ENCODE measurements around the gene EDA.

EDA gene

GRCh38 chrX:70079297-70079696, 463.4 kb downstream of the EDA start:
- no peak for DNase-seq (ENCODE audit: low spot score)

DNA sequence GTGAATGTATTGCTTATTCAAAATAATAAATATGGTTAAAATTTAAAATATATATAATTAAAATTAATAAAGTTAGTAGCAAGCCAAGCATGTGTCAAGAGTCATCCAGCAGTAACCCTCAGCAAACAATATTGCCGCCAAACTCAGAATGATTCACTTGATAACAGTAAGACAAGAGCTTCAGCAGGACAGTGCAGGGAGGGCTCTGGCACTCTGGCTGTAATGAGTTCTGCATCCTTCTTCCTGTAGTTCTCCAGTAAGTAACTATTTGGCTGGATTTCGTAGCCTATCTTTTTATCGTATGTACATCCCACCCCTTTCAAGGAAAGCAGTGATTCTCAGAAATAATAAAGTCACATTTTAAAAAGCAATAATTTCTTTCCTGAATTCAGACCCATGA, 464.0 kb downstream of the EDA start:
- DNase-seq (ENCODE audit: low spot score): no peak

DNA sequence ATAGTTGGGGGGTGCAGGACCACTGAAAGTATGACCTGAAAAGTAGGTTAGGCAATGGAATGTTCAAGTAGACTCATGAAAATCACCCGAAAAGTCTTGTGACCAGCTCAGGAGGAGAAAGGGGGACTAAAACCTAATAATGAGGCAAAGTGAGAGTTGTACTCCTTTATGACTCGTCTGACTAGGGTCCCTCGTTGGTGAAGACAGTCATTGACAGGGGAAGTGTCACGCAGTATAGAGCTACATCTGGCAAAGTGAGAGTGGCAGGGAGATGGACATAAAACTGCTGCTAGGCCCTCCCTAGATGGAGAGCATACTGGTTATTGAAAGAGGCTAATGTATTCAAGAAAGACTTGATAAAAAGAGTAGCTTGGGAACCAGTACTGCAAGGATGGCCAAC, 466.8 kb downstream of the EDA start:
- no peak for DNase-seq (ENCODE audit: low spot score)

- no peak for DNase-seq (ENCODE audit: low spot score)
Measured at GRCh38 chrX:70084592-70085240, 468.8 kb downstream of the EDA start.

GRCh38 chrX:70087857-70088630, 472.1 kb downstream of the EDA start:
- DNase-seq (ENCODE audit: low spot score): no peak

DNA sequence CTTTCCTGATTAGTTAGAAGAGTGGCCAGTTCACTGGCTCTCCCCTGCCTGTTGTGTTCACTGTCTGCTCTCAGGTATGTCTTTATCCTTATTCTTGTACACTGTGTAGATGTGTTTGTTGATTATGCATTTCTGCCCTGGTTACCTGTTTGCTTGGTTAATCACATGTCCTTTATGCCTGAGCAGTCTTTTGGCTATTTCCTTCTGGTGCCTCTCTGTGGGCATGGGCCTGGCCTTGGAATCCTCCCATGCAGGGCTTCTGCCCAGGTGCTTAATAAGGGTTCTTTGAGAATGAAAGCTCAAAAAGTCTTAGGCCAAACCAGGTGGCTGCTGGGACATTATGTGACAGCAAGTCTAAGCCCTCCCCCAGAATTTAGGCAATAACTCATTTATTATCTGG, 472.8 kb downstream of the EDA start:
- no peak for DNase-seq (ENCODE audit: low spot score)
